HL-60 (cell line): Measurements from ENCODE around the gene TMEM18.

Source experiments
- CTCF ChIP-seq: IDR thresholded peaks from one replicate; pipeline ENCODE4 v1.5.1; 2011; ENCODE audit warnings: low read length, control low read depth, inconsistent platforms; ENCODE audit not compliant: insufficient read depth
- GABPA ChIP-seq: IDR thresholded peaks from 2 replicates; pipeline ENCODE4 v1.6.1; 2012; ENCODE audit warnings: low read depth
- POLR2AphosphoS5 ChIP-seq: IDR thresholded peaks from 2 replicates; pipeline ENCODE4 v1.6.1; 2012; ENCODE audit warnings: low read depth
- SPI1 ChIP-seq: IDR thresholded peaks from 2 replicates; pipeline ENCODE4 v1.6.1; 2012; ENCODE audit warnings: low read depth, mild to moderate bottlenecking, borderline replicate concordance

GRCh38 chr2:630451-631320, 46.5 kb downstream of the TMEM18 start:
- TF ChIP-seq POLR2AphosphoS5 (no peak), CTCF (no peak), SPI1 (no peak), GABPA (no peak)
